ENCODE measurements around the gene FAP. TPM values are rescaled to one million over a fixed set of nuclear protein-coding genes. Genes with fewer than 3 reads are reported as not detected.

FAP gene
- total and polyA plus RNA-seq, 9 of the 15 experiments (the other 6 are each of a cell fraction or from before 2014, with no cell fraction given) = not detected

DNA sequence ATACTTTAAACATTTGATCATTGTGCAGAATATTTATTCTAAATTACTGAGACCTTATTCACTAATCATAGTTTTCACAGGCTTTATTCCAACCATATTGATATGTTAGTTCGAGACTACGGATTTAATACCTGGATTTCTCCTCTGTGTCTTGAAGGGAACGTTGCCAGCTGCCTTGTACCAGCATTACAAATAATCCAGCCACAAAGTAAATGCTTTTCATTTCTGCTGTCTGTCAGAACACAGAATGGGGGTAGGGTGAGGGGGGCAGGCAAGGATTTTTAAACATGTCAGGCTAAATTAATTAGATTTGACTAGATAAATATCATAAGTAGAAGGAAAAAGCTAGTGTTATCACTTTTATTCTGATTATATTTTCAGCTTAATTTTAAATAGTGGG is 94.3 kb downstream of the FAP start:
- ATAC-seq = no peak

More for the DNA sequence above, 94.3 kb downstream of the FAP start:
- DNase-seq (ENCODE audit: extremely low read depth in 1 of 4, low spot score in 3 of 4) (no peak), FAIRE-seq (no peak)
- ChIA-PET CTCF (ENCODE audit: low intra/inter-chr PET ratio) (no interaction called here), POLR2A (no interaction called here)
- Histone ChIP-seq H3K4me1 (replicated peaks in 1 of 2; ENCODE audit: control insufficient read depth in 2 of 2, insufficient read depth in 2 of 2, low read length in 2 of 2) (no peaks in the 10 kb centered on the region), H3K36me3 (ENCODE audit: control insufficient read depth, insufficient read depth, low read length) (no peaks in the 10 kb centered on the region), H3K27ac (ENCODE audit: extremely low read depth, low read depth, low read length) (no peak overlapping the region), H3K9me3 (replicated peaks; ENCODE audit: control insufficient read depth, insufficient read depth, low read depth, low read length) (no peaks in the 10 kb centered on the region; the same call in 1 of the 2 replicates), H3K9me1 (ENCODE audit: control insufficient read depth, insufficient read depth, low read length) (no peaks in the 10 kb centered on the region), H3K4me2 (ENCODE audit: insufficient read depth, low read length) (no peak overlapping the region), H3K79me2 (ENCODE audit: control insufficient read depth, insufficient read depth, low read length) (no peaks in the 10 kb centered on the region), H2AFZ (ENCODE audit: low read depth, low read length) (no peak overlapping the region), H3K27me3 (ENCODE audit: control insufficient read depth in 2 of 2, insufficient read depth in 2 of 2, low read length in 2 of 2) (no peaks in the 10 kb centered on the region), H3K4me3 (no peak overlapping the region), H4K20me1 (replicated peaks; ENCODE audit: control insufficient read depth, insufficient read depth, low read length) (no peaks in the 10 kb centered on the region), H3K9ac (ENCODE audit: insufficient read depth in 1 of 2, low read depth in 2 of 2, low read length in 2 of 2) (no peak overlapping the region)
- intact Hi-C loops (cut with micrococcal nuclease) = no loop called here
- in situ Hi-C loops (cut with MboI) = loop anchor here (25.0 kb wide), 1 partner anchor 887 kb away; no protein-coding TSS in a partner anchor
- 0% methylated on average over 3 of the region's 3 CpGs for WGBS (ENCODE audit: insufficient coverage, low coverage, missing lambda C conversion rate)
- no peak for TF ChIP-seq KHSRP (IDR thresholded peaks at IDR 0.05)
- TF ChIP-seq ZBTB34 (CRISPR knock-in tag; IDR thresholded peaks at IDR 0.05) = no peak
- TF ChIP-seq SRF (CRISPR knock-in tag; IDR thresholded peaks at IDR 0.05) = no peak
- TF ChIP-seq HMG20B (CRISPR knock-in tag; IDR thresholded peaks at IDR 0.05) = no peak
- TF ChIP-seq ATF2 (CRISPR knock-in tag; IDR thresholded peaks at IDR 0.05) = no peak
- no peak for TF ChIP-seq MTA1 (IDR thresholded peaks at IDR 0.05; ENCODE audit: borderline replicate concordance)
- no peak for TF ChIP-seq PRPF4 (IDR thresholded peaks at IDR 0.05; ENCODE audit: insufficient read depth, low read depth, low read length, poor library complexity, severe bottlenecking)
- no peak for TF ChIP-seq HDAC1 (IDR thresholded peaks at IDR 0.05)
- no TSS peak for BruUV-seq (replicated peaks)

Measured in K562 (cell line).